Measurements from ENCODE around the gene GOLGA8S.
"Not testable (repeated sequence)": the region's sequence is repeated elsewhere in the genome, so short reads cannot be mapped to it uniquely, and the experiment has no call there.

The GOLGA8S gene, protein sequence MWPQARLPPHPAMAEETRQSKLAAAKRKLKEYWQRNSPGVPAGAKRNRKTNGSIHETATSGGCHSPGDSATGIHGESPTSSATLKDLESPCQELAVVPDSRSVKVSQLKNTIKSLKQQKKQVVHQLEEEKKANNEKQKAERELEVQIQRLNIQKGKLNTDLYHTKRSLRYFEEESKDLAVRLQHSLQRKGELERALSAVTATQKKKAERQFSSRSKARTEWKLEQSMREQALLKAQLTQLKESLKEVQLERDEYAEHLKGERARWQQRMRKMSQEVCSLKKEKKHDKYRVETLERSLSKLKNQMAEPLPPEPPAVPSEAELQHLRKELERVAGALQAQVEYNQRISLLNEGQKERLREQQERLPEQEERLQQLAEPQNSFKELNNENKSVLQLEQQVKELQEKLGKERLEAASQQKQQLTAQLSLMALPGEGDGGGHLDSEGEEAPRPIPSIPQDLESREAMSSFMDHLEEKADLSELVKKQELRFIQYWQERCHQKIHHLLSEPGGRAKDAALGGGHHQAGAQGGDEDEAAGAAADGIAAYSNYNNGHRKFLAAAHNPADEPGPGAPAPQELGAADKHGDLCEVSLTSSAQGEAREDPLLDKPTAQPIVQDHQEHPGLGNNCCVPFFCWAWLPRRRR

GRCh38 chr15:23354448-23354847 is at the start of gene GOLGA8S:
Gene GOLGA8S, plus strand, starts transcription at chr15:23354748. Its CDS starts 62 bp downstream, at chr15:23354810.
- DNase-seq, result not testable (repeated sequence)

- not testable (repeated sequence) for DNase-seq
These were observed 49.7 kb upstream of the GOLGA8S start for GRCh38 chr15:23304805-23305204.

DNA sequence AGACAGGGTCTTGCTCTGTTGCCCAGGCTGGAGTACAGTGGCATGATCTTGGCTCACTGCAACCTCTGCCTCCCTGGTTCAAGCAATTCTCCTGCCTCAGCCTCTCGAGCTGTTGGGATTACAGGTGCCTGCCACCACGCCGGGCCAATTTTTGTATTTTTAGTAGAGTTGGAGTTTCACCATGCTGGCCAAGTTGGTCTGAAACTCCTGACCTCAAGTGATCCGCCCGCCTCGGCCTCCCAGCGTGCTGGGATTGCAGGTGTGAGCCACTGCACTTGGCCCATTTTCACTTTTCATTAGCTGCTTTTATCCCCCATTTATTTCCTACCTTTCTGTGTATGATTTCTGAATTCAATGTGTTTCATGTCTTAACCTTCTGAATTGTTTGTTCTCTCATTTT is 48.6 kb upstream of the GOLGA8S start:
- not testable (repeated sequence) for DNase-seq

DNA sequence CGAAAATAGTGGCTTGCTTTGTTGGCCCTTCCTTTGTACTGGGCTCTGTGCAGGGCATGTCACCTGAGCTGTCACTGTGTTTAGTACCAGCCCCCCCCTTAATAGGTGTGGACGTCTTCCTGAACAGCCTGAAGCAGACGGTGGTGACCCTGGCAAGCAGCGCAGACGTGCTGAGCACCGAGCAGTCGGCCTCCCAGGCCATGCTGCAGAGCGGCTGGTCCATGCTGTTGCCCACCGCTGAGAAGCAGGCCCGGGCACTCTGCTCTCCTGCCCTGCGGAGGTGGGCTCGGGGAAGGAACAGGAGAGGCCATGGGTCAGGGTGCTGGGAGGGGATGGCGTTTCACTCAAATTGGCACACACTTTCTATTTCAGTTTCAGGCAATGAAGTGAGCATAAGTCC is 43.3 kb upstream of the GOLGA8S start:
- DNase-seq, result not testable (repeated sequence)

DNA sequence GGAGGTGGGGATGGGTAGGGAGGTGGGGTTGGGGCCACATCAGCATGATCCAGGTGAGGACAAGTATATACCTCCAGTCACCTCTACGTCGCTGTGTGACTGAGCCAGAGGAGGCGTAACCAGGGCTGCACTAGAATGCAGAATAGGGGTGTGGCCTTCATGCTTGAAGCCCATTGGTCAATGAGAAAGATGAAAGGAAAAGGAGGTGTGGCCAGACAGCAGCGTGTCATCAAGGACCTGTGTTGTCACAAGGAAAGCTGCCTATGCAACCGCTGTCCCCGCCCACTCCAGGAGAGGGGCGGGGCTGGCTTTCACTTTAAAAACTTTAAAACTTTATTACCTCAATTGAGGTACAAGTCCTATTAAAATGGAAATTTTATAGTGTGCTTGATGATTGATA is 20.5 kb upstream of the GOLGA8S start, which contains the start of gene GOLGA6L26:
Gene GOLGA6L26, minus strand, starts transcription at position 101 of the 400 bp plus-strand sequence. Its CDS starts 61 bp downstream, at position 40.
- DNase-seq, result not testable (repeated sequence)

DNA sequence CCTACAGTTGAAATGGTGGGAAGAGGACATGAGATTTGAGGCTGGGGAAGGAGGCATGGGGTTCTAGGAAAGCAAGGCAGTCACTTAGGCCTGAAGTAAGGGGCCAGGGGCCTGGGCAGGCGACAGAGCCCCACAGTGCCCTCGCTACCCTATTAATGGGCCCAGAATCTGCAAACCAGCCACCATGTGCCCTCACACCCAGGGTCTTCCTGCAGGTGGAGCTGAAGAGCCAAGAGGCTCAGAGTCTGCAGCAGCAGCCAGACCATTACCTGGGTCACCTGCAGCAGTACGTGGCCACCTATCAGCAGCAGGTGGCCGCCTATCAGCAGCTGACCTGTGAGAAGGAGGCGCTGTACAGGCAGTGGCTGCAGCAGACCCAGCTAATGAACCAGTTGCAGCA is 8.1 kb downstream of the GOLGA8S start:
- not testable (repeated sequence) for DNase-seq

GRCh38 chr15:23364261-23364660 is 9.7 kb downstream of the GOLGA8S start:
- DNase-seq, result not testable (repeated sequence)

DNA sequence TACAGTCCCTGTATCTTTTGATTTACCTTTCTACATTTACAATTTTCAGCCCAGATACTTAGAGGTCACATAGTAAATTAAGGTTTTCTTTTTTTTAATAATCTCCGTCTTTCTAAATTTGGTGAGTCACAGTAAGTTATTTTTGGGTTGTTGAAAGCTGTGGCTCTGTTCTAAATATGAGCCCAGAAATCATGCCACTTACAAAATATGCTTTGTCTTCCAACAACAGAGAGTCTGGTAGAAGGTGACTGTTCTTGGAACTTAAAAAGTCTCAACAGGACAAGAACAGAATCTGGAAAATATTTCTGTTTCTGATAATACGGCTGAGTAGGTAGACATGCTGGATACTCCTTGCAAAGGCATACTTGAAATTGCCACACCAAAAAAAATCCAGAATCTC is 16.0 kb downstream of the GOLGA8S start:
- DNase-seq, result no peak

- not testable (repeated sequence) for DNase-seq
These were observed 16.6 kb downstream of the GOLGA8S start for GRCh38 chr15:23371134-23371533.

DNA sequence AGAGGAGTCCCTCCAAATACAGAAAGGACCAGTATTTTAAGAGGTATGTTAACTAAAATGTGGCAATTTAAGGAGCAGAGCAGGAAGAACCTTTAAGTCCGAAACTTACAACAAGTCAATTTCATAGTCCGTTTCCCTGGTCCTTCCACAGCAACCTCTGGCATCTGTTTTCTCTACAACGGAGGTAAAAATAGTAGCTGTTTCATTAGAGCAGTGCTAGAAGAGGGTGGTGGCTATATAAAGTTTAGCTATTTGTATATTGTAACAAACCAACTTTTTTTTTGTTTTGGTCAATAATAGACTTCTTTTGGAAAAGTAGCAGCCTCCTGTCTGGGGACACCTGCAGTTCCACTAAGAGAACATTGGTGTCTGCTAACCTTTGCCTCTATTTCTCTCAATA is 17.3 kb downstream of the GOLGA8S start:
- DNase-seq, result not testable (repeated sequence)

GRCh38 chr15:23372284-23372683 is 17.7 kb downstream of the GOLGA8S start:
- no peak for DNase-seq

- not testable (repeated sequence) for DNase-seq
These were observed 18.5 kb downstream of the GOLGA8S start for GRCh38 chr15:23372891-23373600.

GRCh38 chr15:23374226-23374625 is 19.7 kb downstream of the GOLGA8S start:
- DNase-seq, result not testable (repeated sequence)

DNA sequence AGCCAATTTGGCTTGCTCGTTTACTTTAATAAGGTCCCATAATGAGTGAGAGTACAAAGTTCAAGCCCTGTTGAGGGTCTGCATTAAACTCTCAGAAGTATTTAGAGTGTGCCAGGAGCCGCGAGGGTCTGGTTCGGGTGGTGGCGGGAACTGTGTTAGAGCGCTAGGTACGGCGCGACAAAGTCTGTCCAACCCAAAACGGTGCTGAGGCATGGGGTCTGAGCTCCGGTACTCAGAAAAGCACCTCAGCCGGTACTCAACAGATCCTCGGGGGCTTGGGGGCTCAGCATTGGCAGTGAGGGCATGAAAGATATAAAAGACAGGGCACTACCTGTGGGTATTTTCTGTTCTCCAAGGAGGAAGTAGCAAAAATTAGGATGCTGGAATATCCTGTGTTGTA is 24.4 kb downstream of the GOLGA8S start:
- not testable (repeated sequence) for DNase-seq

DNA sequence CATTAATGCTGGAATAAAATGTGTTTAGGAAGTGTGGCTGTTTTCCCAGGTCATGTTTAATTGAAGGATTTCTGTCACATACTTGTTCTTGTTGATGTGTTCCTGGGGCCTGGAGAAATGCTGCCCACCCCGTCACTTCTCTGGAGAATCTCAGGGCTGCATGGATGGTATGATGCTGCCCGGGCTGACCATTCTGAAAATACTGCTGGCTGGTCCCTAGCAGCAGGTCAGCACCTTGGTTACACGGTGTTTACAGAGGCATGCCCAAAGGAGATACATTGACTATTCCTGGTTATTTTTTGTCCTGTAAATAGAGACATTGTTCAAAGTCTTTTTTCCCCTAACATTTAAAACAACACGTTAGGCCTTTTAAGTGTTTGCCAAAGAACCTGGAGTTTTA is 26.2 kb downstream of the GOLGA8S start:
- DNase-seq, result not testable (repeated sequence)

- not testable (repeated sequence) for DNase-seq
These were observed 26.6 kb downstream of the GOLGA8S start for GRCh38 chr15:23381192-23381591.

DNA sequence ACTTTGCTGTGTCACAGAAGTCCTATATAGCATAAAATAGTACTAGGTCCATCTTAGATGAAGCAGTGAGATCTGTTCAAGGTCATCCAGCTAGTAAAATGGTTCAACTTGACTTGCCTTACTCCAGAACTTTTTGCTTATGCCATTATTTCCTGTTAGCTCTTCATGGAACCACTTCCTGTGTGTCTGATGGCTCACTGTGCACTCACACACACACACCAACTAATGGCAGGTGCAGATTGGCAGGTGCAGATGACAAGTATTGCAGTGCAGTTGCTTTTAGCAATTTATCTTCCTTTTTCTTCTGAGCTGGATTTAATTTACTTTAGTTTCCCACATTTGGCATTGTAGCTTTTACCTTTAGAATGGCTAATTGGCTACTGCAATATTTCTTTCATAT is 29.8 kb downstream of the GOLGA8S start:
- DNase-seq, result no peak

- DNase-seq, result no peak
These were observed 31.4 kb downstream of the GOLGA8S start for GRCh38 chr15:23385886-23386430.

DNA sequence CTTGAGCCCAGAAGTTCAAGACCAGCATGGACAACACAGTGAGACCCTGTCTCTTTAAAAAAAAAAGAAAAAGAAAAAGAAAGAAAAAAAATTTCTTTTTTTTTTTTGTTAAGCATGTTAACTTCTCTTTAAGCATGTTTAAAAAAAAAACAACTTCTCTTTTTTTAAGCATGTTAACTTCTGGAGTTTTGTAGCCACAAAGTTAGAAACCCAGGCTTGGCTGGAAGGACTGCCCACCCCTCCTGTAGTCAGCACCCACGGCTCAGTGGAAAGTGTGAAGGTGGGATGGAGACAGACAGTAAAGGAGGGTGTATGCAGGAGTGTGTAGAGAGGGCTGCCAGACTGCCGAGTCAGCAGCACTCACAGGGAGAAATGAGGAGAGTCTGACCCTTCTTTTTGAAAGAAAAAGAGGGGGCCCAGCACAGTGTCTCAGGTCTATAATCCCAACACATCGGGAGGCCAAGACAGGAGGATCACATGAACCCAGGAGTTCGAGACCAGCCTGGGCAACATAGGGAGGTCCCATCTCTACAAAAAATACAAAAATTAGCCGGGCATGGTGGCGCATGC is 33.2 kb downstream of the GOLGA8S start:
- DNase-seq, result no peak

GRCh38 chr15:23395030-23395692 is 40.6 kb downstream of the GOLGA8S start:
- DNase-seq, result no peak

DNA sequence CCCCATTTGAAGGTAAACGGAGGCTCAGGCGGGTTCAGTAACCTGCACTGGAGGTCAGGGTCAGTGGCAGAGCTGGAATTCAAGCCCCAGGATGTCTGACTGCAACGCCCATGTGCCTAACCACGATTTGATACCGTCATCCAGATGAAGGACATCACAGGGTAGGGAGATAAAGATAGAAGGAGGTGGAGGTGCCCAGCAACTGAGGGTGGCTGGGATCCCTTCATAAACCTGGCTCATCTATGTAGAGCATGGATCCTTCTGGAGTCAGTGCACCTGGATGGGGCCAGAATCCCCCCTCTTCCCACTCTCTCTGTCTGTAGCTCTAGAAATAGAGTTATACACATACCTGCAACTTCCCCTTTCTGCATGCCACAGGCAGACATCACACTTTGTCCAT is 41.3 kb downstream of the GOLGA8S start:
- no peak for DNase-seq

DNA sequence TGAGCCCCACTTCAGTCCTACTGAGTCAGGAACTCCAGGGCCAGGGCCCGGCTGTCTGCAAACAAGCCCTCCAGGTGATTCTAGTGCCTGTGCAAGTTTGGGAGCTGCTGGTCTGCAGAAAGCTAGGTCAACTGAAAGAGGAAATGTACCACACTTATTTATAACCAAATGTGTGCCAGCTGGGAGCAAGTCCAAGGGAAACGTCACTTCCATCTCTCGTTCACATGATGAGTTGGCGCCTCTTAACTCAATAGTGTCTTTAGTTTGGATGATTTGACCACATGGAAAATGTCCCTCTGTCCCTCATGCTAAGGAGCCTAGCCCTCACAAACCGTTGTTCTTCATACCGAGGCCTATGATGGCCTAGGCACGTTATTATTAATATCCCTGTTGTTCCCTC is 43.2 kb downstream of the GOLGA8S start:
- no peak for DNase-seq

All from NCI-H187 treated with DMSO at 0.1 percent for 48 hours (cell line).